Aorta (tissue), 5 donors: ENCODE results near the gene CACNA1D. TPM values are rescaled to one million over a fixed set of nuclear protein-coding genes. Genes with fewer than 3 reads are reported as not detected.

Experiments used
- ATAC-seq: fragments of 200-7000 bp; cut with Tn5 transposase; one replicate; pipeline ENCODE4 v1.9.1; 2022; ENCODE audit warnings: moderate library complexity; ENCODE audit not compliant: low FRiP score
- DNase-seq, 2 donors: peaks; one replicate each; pipeline ENCODE4 v3.0.0-alpha.2; 2020
- H3K27ac ChIP-seq, 2 donors: one replicate each; pipeline ENCODE4 v1.5.1; 2013; ENCODE audit warnings: low read length in 2 of 2, mild to moderate bottlenecking in 2 of 2, moderate library complexity in 2 of 2, control low read depth in 1 of 2, inconsistent platforms in 1 of 2, low read depth in 1 of 2
- H3K27me3 ChIP-seq, 2 donors: one replicate each; pipeline ENCODE4 v1.6.1; 2013; ENCODE audit warnings: control low read depth in 1 of 2, low read length in 1 of 2, mild to moderate bottlenecking in 1 of 2, moderate library complexity in 1 of 2; ENCODE audit not compliant: insufficient read depth in 2 of 2, control insufficient read depth in 1 of 2
- H3K36me3 ChIP-seq, 2 donors: one replicate each; pipeline ENCODE4 v1.6.1; 2013; ENCODE audit warnings: control low read depth in 1 of 2, low read length in 1 of 2, mild to moderate bottlenecking in 1 of 2; ENCODE audit not compliant: insufficient read depth in 2 of 2, control insufficient read depth in 1 of 2
- H3K4me1 ChIP-seq, 2 donors: one replicate each; pipeline ENCODE4 v1.6.1; 2013; ENCODE audit warnings: low read length in 2 of 2, control low read depth in 1 of 2, mild to moderate bottlenecking in 1 of 2, moderate library complexity in 1 of 2; ENCODE audit not compliant: insufficient read depth in 2 of 2, control insufficient read depth in 1 of 2
- H3K4me3 ChIP-seq, 2 donors: one replicate each; pipeline ENCODE4 v1.5.1; 2013; ENCODE audit warnings: low read length in 2 of 2, control low read depth in 1 of 2, mild to moderate bottlenecking in 1 of 2
- H3K9me3 ChIP-seq: one replicate; pipeline ENCODE4 v1.6.1; 2013; ENCODE audit warnings: mild to moderate bottlenecking, low read length; ENCODE audit not compliant: control insufficient read depth
- WGBS, 2 donors: extraction: QIAGEN DNeasy Blood & Tissue Kit; methylation state at CpG; one replicate each; pipeline ENCODE4 v1.1.7; 2013; 5-methylcytosine and 5-hydroxymethylcytosine counted together
- intact Hi-C, 2 donors: fragments of 100-400 bp; cut with DNase I; formaldehyde crosslinking; loops; one replicate each; pipeline versions ENCODE4 v1.14.2 to v1.15.0; 2022
- polyA plus RNA-seq, 2 donors: library from polyadenylated mRNA; stranded (reverse); fragments of 200-250 nt; gene quantifications; one replicate each; pipeline ENCODE4 v1.2.3, GENCODE V29; 2013
- total RNA-seq, 2 donors: library from RNA; stranded (reverse); fragmentation: NEBNext Ultra II Directional; extraction: Animal tissue kit (Norgen Biotek cat#: 25700); gene quantifications; one replicate each; pipeline ENCODE4 v1.2.1, GENCODE V29; 2021
- donor health status: healthy with polysubstance abuse.
- donor health status: Bipolar disorder and iron deficiency.
- donor health status: DM: no; HTN: no; CAD: no.
- donor health status: DM: no; HTN: no; CAD: no.
- donor health status: DM: yes; HTN: yes; CAD: no.

Gene CACNA1D
- total and polyA plus RNA-seq, 4 donors, result 0.25 to 7.4 (median 0.78) TPM; not detected in 1

DNA sequence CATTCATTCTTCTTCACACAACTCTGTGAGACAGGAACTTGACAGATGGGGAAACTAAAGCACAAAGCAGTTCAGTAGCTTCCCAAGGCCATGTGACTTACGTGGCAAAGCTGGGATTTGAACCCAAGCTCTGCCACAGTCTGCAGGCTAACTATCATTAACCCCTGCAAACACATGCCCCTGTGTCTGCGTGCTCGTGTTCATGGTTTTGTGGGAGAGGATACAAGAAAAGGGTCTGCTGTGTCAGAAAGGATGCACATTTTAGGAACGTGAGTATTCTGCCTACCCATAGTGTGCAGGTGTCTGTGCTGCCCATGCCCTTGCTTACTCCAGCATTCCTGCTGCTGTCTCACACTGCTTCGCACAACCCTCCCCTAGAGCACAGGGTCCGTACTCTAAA is 214.8 kb downstream of the CACNA1D start:
- Histone ChIP-seq H3K27me3 (no peaks in the 10 kb centered on the region), H3K27ac (no peak overlapping the region), H3K4me3 (no peak overlapping the region), H3K4me1 (no peaks in the 10 kb centered on the region), H3K36me3 (no peaks in the 10 kb centered on the region), H3K9me3 (no peaks in the 10 kb centered on the region)
- DNase-seq (no peak), ATAC-seq (no peak)
- intact Hi-C loops, result no loop called here
- 84 to 91% methylated on average over 6 of the region's 6 CpGs for WGBS, 2 donors

DNA sequence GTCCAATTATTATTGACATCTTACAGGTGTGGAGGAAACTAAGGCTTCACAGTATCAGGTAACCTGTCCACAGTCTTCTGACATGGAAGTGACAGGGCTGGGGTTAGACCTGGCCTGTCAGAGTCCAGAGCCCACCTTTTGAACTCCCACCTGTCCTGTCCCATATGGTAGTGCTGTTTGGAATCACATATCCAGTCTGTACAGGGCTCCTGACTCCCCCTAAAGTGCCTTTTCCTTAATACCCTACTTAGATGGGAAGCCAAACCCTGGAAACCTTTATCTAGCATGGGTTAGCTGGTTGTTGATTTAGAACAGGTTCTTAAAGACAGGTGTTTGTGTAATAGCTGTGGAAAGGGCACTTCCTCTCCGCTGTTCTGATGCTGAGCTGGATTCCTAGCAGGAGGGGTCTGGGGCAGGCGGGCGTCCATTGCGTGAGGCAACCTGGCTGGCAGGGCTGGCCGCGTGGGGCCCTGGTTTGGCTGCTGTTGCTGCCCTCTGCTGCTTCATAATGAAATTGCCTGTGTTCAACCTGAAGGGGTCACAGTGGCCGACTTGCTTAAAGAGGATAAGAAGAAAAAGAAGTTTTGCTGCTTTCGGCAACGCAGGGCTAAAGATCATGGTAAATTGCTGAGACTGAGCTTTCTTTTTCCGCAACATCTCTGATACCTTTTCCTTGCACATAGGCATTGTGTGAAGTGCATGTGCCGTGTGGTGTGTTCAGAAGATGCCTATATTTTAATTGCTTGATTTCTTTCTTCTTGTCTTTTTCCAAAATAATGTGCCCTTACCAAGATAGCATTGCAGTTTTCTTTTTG is 215.7 kb downstream of the CACNA1D start:
- ATAC-seq (peak; percentile 78), DNase-seq (peak; percentile 76 to 85)
- Histone ChIP-seq H3K27ac (no peak overlapping the region), H3K4me1 (no peaks in the 10 kb centered on the region), H3K4me3 (no peak overlapping the region), H3K36me3 (no peaks in the 10 kb centered on the region), H3K27me3 (no peaks in the 10 kb centered on the region), H3K9me3 (no peaks in the 10 kb centered on the region)
- intact Hi-C loops, result loop anchor here (2.0 to 10.0 kb wide), 3 partner anchors 335 to 488 kb away; no protein-coding TSS in a partner anchor
- WGBS, 2 donors, result 12 to 15% methylated on average over 11 of the region's 11 CpGs

DNA sequence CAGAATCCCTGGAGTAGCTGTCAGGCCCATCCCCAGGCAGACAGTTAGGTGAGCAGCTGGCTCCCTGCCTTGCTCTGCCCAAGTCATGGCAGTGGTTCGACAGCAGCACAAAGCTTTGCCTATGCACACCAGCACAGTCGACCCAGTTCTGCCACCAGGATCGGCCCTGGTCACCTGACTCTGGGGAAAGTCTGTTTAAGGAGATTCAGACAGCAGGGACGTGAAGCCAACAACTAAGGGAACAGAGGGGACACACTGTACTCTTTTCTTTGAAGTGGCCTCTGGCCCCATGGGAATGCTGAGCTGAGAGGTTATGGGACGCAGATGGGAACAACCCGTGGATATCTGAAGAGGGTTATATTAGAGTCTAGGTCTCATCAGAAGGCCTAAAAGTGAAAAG is 217.0 kb downstream of the CACNA1D start:
- intact Hi-C loops, result loop anchor here (2.0 to 10.0 kb wide), 3 partner anchors 337 to 489 kb away; no protein-coding TSS in a partner anchor
- ATAC-seq, result no peak
- Histone ChIP-seq H3K27ac (no peak overlapping the region), H3K9me3 (no peaks in the 10 kb centered on the region), H3K4me3 (no peak overlapping the region), H3K36me3 (no peaks in the 10 kb centered on the region), H3K4me1 (no peaks in the 10 kb centered on the region), H3K27me3 (no peaks in the 10 kb centered on the region)
- WGBS, 2 donors, result 81 to 82% methylated on average over 6 of the region's 6 CpGs
- DNase-seq, result no peak

DNA sequence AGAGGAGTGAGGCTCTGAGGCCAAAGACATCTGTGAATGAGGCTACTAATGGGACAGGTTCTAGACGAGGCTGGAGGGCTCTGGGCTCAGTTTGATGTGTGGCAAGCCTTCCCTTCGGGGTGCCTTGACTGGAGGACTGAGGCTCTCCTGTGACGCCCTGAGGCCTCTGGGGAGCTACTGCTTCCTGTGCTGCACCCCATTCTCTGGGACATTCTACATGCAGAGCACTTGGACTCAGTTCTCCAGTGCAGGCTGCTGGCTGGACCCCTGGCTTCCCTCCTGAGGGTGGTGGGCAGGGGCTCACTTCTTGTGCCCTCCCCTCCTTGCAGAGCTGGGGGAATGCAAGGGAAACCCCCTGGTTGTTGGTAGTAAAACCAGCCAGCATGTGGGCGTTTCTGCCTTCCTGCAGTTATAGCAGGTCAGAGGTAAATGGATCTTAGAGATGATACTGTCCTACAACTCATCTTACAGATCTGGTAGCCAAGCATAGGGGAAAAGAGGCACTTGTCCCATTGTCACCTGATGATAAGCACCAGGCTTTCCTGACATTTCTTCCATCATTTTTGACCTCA is 218.5 kb downstream of the CACNA1D start:
- H3K4me3 ChIP-seq, result no peak overlapping the region
- H3K4me1 ChIP-seq, result no peaks in the 10 kb centered on the region
- no peaks in the 10 kb centered on the region for H3K9me3 ChIP-seq
- no peak overlapping the region for H3K27ac ChIP-seq
- WGBS, 2 donors, result 88 to 89% methylated on average over 4 of the region's 4 CpGs
- H3K27me3 ChIP-seq, result no peaks in the 10 kb centered on the region
- intact Hi-C loops, result loop anchor here in 1 of 2 donors (2.0 to 10.0 kb wide), 3 partner anchors 338 to 491 kb away; no protein-coding TSS in a partner anchor
- H3K36me3 ChIP-seq, result no peaks in the 10 kb centered on the region
- no peak for DNase-seq
- no peak for ATAC-seq

DNA sequence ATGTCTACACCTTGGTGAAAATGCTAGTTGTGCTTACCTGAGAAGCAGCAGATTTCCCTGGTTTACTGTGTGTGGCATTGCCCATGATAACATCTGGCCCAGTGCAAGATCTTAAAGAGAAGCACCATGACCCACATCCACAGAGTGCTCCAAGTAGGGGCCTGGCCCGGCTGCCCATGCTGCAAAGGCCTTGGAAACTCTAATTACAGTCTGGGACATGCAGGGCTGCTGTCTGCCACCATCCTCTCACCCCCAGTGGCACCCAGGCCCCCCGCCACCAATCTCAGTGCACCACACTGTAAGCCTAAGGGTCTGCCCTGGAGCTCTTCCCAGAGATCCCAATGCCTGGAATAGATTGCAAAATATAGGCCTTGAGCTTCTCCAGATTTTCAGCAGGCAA is 219.2 kb downstream of the CACNA1D start:
- no peaks in the 10 kb centered on the region for H3K36me3 ChIP-seq
- H3K9me3 ChIP-seq, result no peaks in the 10 kb centered on the region
- ATAC-seq (no peak), DNase-seq (no peak)
- WGBS, 2 donors, result 89 to 98% methylated on average over 2 of the region's 2 CpGs
- H3K27me3 ChIP-seq, result no peaks in the 10 kb centered on the region
- no peak overlapping the region for H3K4me3 ChIP-seq
- H3K27ac ChIP-seq, result no peak overlapping the region
- intact Hi-C loops, result loop anchor here in 1 of 2 donors (2.0 to 10.0 kb wide), 3 partner anchors 339 to 491 kb away; no protein-coding TSS in a partner anchor
- no peaks in the 10 kb centered on the region for H3K4me1 ChIP-seq

DNA sequence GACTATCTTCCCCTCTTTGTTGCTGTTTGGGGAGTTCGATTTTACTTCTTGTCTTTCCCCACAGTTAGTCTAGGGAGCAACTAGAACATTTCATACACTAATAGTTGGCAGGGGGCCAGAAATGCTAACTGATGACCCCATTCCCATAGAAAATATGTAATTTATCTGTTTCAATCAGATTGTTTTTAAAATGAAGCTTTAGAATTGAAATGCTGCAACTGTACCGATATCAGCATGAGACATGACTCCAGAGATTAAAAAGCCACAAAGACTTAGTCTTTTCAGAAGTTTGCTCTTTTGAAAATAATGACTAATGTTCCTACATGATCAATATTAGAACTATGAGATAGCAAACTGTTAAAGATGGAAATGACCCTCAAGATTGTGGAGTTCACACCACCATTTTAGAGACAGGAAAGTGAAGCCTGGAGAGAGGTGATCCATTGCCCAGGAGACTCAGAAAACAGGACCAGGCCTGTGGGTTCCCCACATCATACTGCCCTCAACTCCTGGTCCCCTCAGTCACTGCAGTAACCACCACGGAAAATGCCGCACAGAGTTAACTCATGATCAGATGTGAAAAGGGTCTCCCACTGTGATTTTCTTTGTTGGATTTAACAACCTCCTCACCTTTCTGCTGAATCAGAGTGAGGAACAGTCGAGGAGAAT is 221.5 kb downstream of the CACNA1D start:
- no peaks in the 10 kb centered on the region for H3K36me3 ChIP-seq
- no peaks in the 10 kb centered on the region for H3K4me1 ChIP-seq
- no peak overlapping the region for H3K4me3 ChIP-seq
- intact Hi-C loops, result loop anchor here in 1 of 2 donors (10.0 kb wide), 1 partner anchor 341 kb away; no protein-coding TSS in a partner anchor
- no peak overlapping the region for H3K27ac ChIP-seq
- H3K9me3 ChIP-seq, result no peaks in the 10 kb centered on the region
- H3K27me3 ChIP-seq, result no peaks in the 10 kb centered on the region
- WGBS, 2 donors, result 78 to 80% methylated on average over 5 of the region's 5 CpGs
- DNase-seq (no peak), ATAC-seq (no peak)

DNA sequence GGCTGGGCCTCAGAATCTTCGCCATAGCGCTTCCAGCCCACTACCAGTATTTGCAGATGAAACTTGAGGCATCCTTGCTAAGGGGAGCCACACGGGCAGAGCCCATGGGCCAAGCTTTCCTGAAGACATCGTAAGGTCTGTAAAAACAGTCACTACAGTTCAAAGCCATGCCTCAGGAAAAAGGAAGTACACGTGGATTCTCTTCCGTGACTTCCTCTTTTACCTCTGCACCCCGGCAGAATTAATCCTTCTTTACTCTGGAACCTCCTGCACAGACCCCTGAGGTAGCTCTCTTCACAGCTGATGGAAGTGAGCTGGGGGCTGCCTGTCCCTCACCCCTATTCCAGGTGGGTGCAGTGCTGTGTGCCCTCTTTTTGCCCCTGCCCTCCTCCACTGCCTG is 222.6 kb downstream of the CACNA1D start:
- 88 to 89% methylated on average over 7 of the region's 7 CpGs for WGBS, 2 donors
- DNase-seq (no peak), ATAC-seq (no peak)
- Histone ChIP-seq H3K4me3 (no peak overlapping the region), H3K4me1 (no peaks in the 10 kb centered on the region), H3K9me3 (no peaks in the 10 kb centered on the region), H3K27me3 (no peaks in the 10 kb centered on the region), H3K27ac (no peak overlapping the region), H3K36me3 (no peaks in the 10 kb centered on the region)
- intact Hi-C loops, result loop anchor here in 1 of 2 donors (10.0 kb wide), 1 partner anchor 342 kb away; no protein-coding TSS in a partner anchor

DNA sequence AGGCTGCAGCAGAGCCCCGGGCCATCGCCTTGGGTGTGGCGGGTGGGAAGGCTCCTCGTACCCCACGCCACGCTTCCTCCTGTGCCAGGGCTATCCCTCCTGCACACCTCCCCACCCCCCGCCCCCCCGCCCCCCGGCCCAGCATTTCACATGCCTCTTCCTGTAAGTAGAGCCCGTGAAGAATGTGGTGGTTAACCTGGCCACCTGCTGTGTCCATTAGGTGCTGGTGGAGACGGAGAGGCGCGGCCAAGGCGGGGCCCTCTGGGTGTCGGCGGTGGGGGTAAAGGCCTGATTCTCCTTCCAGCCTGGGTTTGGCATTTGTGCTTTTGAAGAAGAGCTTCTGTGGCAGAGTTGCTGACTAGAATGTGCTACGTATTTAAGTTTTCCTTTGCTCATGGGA is 224.1 kb downstream of the CACNA1D start:
- 85 to 90% methylated on average over 17 of the region's 17 CpGs for WGBS, 2 donors
- intact Hi-C loops, result loop anchor here in 1 of 2 donors (10.0 kb wide), 1 partner anchor 344 kb away; no protein-coding TSS in a partner anchor

More for the DNA sequence above, 224.1 kb downstream of the CACNA1D start:
- DNase-seq (no peak), ATAC-seq (no peak)
- no peaks in the 10 kb centered on the region for H3K9me3 ChIP-seq
- H3K27ac ChIP-seq, result no peak overlapping the region
- no peaks in the 10 kb centered on the region for H3K27me3 ChIP-seq
- H3K4me1 ChIP-seq, result no peaks in the 10 kb centered on the region
- H3K36me3 ChIP-seq, result no peaks in the 10 kb centered on the region
- no peak overlapping the region for H3K4me3 ChIP-seq
